GM18909 (cell line): Measurements from ENCODE around the gene ZCCHC3.
A peak's percentile ranks its signal among the peaks of the same experiment; 100 is the strongest.
"Not testable (repeated sequence)": the region's sequence is repeated elsewhere in the genome, so short reads cannot be mapped to it uniquely, and the experiment has no call there.

ENCODE experiments used
- ATAC-seq: cut with Tn5 transposase; IDR thresholded peaks from one replicate; pipeline ENCODE4 v1.9.1; 2021; ENCODE audit warnings: mild to moderate bottlenecking; ENCODE audit not compliant: unreplicated experiment, poor library complexity

Gene ZCCHC3

GRCh38 chr20:334578-334977 lies 37.2 kb downstream of the ZCCHC3 start:
- no peak for ATAC-seq

- ATAC-seq = not testable (repeated sequence)
Measured at GRCh38 chr20:336040-336439, 38.7 kb downstream of the ZCCHC3 start.

DNA sequence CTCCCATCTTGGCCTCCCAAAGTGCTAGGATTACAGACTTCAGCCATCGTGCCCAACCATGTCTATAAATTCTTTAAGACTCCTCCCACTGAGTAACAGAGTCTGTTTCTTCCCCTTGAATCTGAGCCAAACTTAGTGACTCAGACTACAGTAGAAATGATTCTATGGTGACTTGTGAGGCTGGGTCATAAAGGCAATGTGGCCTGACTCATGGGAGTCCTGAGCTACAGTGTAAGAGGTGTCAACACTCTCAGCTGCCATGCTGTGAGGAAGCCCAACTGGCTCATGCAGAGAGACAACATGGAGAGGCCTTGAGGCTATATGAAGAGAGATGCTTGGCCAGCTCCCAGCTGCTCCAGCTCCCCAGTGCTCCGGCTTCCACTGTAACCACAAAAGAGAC lies 44.3 kb downstream of the ZCCHC3 start:
- no peak for ATAC-seq

- no peak for ATAC-seq
Measured at GRCh38 chr20:343107-343506, 45.7 kb downstream of the ZCCHC3 start.

DNA sequence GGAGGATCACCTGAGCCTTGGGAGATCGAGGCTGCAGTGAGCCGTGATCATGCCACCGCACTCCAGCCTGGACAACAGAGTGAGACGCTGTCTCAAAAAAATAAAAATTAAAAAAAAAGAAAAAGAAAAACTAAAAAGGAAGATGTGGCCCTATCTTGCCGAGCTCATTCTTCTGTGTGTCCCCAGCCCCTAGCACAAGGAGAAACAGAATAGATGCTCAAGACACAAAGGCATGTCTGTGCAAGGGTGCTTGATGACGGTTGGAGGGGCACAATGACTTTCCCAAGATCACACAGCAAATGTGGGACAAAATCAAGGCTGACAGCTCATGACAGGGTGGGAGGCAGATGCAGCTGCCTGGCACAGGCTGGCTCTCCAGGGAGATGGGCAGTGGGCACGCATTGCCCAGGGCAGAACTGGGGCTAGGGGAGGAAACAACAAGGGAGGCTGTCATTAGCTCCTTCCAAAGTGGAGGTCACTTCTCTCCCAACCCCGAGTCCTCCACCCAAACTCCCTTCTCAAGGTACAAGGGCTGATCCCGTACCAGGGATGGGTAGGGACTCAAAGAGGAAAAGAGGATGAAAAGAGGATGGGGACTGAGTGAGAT lies 48.8 kb downstream of the ZCCHC3 start:
- ATAC-seq = no peak

- ATAC-seq = peak; percentile 39
Measured at GRCh38 chr20:346640-347316, 49.4 kb downstream of the ZCCHC3 start, which contains the start of gene NRSN2. Gene NRSN2 (plus strand): TSS chr20:347111. CDS start chr20:349644, 2,533 bp downstream.

DNA sequence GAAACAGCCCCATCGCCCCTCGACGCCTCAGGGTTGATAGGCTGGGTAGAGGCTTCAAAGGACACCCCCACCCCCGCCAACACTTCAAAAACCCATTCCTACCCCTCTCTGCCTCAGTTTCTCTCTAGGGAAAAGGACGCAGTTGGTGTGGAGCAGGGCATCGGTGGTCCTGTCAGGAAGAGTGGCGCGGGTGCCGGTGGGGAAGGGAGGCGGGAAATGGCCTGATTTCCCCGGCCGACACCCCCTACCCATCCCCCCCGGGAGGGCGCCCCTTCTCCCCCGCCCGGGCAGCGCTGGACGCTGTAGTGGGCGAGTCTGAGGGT lies 49.9 kb downstream of the ZCCHC3 start:
- ATAC-seq = peak; percentile 2

GRCh38 chr20:347640-348484 lies 50.5 kb downstream of the ZCCHC3 start:
- peak; percentile 82 for ATAC-seq

GRCh38 chr20:348972-349841 lies 51.8 kb downstream of the ZCCHC3 start:
- ATAC-seq = no peak
